HG03432 (cell line): ENCODE results near the gene DRAM1.
"Not testable (repeated sequence)": the region's sequence is repeated elsewhere in the genome, so short reads cannot be mapped to it uniquely, and the experiment has no call there.

Experiments
- ATAC-seq: cut with Tn5 transposase; IDR thresholded peaks from one replicate; pipeline ENCODE4 v1.9.1; 2021; ENCODE audit warnings: mild to moderate bottlenecking, moderate library complexity; ENCODE audit not compliant: unreplicated experiment

DRAM1 gene

GRCh38 chr12:101858361-101858760 lies 19.0 kb upstream of the DRAM1 start:
- ATAC-seq = no peak

DNA sequence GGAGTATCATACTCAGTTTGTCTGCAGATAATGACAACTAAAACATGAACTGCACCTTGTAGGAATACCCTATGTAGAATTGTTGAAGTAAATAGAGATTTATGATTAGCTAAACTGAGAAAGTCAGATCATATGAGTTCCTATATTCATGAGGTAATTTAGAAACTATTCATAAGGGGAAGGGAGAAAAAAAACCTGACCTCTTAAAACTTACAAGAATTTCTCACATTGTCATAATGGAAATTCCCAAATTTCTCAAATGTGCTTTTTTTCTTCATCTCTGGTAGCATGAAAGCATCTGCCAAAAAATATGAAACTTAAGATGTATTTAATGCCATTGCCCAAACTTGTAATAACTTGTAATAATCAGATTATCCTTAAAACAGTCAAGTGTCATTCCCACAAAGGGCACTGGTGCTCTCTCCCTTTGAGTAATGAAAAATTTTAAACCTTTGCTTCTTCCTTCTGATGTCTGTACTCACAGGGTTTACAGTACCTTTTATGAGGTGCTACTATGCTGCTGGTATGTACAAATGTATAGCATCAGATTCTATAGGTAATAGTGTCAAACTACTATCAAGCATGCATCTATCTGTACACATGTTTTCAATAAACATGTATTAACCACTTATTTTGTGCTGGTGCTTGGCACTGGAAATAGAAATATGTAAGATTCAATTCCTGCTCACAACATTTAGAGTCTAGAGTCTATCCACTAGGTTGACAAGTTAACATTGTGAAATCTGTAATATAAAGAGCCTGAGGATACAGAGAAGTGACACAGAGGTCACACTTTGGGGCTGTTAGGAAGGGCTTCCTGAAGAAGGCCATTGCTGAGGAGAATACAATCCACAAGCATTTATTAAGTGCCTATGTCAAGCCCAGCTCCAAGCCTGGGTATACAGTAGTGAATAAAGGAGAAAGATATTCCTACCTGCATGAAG lies 17.4 kb upstream of the DRAM1 start:
- ATAC-seq = peak; percentile 49

- not testable (repeated sequence) for ATAC-seq
Observed at GRCh38 chr12:101861688-101862087, 15.7 kb upstream of the DRAM1 start.

GRCh38 chr12:101862245-101862644 lies 15.1 kb upstream of the DRAM1 start:
- no peak for ATAC-seq

GRCh38 chr12:101863981-101864380 lies 13.4 kb upstream of the DRAM1 start:
- ATAC-seq = no peak

DNA sequence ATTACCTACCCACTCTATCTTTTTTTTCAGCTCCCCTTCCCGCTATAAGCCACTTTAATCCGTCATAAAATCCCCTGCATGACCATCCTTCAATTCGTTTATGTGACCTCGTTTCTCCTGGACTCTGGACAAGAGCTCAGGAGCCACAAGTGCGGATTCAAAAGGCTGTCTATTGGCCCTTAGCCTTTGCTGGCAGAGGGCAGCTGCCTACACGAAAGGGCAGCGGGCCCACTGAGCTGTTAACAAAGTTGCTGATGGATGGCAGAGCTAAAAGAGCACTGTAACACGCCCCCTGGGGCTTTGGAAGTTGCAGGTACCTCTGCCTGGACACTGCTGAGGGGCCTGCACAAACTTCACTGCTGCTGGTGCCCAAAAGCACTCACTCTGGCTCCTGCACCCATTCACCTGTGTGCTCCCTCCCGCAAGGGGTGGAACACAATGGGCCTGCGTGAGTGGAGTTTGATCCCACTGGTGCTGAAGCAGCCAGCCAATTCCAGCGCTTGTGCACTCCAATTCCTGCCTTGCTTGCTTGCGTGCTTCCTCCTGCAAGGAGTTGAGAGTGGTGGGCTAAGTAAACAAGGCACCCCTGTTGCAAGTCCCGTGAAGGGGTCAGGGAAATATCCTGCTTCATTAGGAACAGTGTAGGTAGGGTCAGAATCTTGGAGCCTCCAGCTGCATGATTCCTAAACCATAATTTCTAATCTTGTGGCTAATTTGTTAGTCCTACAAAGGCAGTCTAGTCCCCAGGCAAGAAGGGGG lies 10.6 kb upstream of the DRAM1 start:
- no peak for ATAC-seq

DNA sequence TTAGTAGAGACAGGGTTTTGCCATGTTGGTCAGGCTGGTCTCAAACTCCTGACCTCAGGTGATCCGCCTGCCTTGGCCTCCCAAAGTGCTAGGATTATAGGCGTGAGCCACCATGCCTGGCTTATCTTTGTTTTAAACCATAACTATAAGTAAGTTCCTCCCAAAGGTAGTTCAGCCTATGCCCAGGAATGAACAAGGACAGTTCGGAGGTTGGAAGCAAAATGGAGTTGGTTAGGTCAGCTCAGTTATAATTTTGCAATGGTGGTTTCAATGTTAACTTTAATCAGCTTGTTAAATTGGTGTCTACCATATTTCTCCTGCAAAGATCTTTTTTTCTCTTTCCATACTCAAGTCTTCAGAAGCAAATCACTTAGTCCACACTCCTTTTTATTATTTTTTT lies 9.8 kb upstream of the DRAM1 start:
- not testable (repeated sequence) for ATAC-seq

GRCh38 chr12:101870925-101871324 lies 6.5 kb upstream of the DRAM1 start:
- no peak for ATAC-seq

GRCh38 chr12:101875162-101875561 lies 2.2 kb upstream of the DRAM1 start:
- no peak for ATAC-seq

- ATAC-seq = no peak
Observed at GRCh38 chr12:101876322-101876860, 989 bp upstream of the DRAM1 start.

GRCh38 chr12:101877806-101878242 lies 444 bp downstream of the DRAM1 start:
- peak; percentile 28 for ATAC-seq

GRCh38 chr12:101878243-101878821 lies 952 bp downstream of the DRAM1 start:
- ATAC-seq = no peak

- no peak for ATAC-seq
Observed at GRCh38 chr12:101880769-101881168, 3.4 kb downstream of the DRAM1 start.

- no peak for ATAC-seq
Observed at GRCh38 chr12:101881228-101881627, 3.8 kb downstream of the DRAM1 start.

GRCh38 chr12:101884174-101884573 lies 6.8 kb downstream of the DRAM1 start:
- ATAC-seq = no peak

- not testable (repeated sequence) for ATAC-seq
Observed at GRCh38 chr12:101884781-101885340, 7.5 kb downstream of the DRAM1 start.

DNA sequence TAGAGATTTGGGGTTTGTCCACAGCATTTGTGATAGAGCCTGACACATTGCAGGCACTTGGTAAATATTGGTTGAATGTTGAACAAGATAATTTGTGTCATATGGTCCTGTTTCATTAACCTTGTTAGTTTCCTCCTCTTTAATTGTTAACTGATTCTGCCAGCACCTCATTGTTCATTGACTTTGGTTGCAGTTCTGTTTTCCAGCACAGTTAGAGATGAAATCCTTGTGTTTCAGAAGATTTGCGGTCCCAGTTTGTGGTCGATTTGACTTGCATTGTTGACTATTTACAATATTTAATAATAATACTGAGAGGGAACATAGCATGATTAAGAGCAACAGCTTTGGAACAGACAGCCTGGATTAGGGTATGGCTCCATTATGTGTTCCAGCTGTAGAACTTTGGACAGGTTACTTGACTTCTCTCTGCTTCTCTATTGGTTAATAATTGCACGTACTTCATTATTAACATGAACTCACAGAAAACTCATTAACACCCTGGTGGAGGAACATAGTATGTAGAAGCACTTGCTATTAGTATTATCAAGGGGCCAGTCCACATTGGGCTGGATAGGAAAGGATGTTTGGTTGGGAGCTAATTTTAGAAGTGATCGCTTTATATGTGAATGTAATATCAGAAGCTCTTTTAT lies 8.7 kb downstream of the DRAM1 start:
- ATAC-seq = no peak

DNA sequence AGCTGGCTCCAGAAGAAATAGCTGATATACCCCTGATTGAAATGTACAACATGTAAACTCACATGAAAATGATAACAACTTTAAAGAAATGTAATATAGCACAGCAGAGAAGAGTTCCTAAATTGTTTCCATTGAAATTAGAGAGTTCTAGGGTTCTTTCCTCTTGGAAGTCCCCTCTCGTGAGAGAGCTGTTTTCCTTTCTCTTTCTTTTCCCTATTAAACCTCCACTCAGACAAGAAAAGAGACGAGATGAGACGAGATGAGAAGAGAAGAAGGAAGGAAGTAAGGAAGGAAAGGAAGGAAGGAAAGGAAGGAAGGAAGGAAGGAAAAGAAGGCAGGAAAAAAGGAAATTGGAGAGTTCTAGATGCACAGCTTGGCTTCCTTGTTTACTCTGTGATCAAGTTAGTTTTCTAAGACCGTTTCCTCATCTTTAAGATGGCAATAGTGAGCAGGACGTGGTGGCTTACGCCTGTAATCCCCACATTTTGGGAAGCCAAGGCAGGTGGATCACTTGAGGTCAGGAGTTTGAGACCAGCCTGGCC lies 11.9 kb downstream of the DRAM1 start:
- ATAC-seq = no peak

- ATAC-seq = peak; percentile 93
Observed at GRCh38 chr12:101891462-101891971, 14.1 kb downstream of the DRAM1 start.

DNA sequence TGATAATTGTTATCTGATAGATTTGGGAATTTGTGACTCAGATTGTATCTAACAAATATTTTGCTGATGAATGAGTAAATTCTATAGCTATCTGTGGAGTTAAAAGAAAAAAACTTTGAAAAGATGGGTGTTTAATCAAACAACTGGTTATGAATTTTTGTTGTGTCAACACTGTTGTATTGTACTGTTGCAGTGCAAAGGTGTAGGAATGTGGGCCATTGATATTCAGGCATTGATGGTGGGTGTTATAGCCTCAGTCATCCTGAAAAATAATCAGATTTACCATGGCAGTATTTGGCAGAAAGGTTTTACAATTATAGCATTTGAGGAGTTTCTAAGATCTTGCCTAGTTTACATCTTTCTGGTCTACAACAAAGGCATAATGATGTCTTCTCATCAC lies 15.4 kb downstream of the DRAM1 start:
- no peak for ATAC-seq
